ENCODE measurements around the gene CABS1.

CABS1 gene

GRCh38 chr4:70334681-70335080 is at the start of gene CABS1:
Gene CABS1 (plus strand): TSS chr4:70334981. CDS start chr4:70335040, 59 bp downstream.
- DNase-seq, result no peak

GRCh38 chr4:70288651-70289050 is 46.1 kb upstream of the CABS1 start:
- DNase-seq, result no peak

GRCh38 chr4:70291341-70291740 is 43.4 kb upstream of the CABS1 start:
- DNase-seq, result no peak

GRCh38 chr4:70297576-70297975 is 37.2 kb upstream of the CABS1 start:
- DNase-seq, result no peak

- DNase-seq, result no peak
These were observed 36.7 kb upstream of the CABS1 start for GRCh38 chr4:70298051-70298450.

- DNase-seq, result no peak
These were observed 35.1 kb upstream of the CABS1 start for GRCh38 chr4:70299643-70300042.

GRCh38 chr4:70300215-70300614 is 34.6 kb upstream of the CABS1 start:
- no peak for DNase-seq

- no peak for DNase-seq
These were observed 31.7 kb upstream of the CABS1 start for GRCh38 chr4:70303090-70303489.

- DNase-seq, result no peak
These were observed 29.2 kb upstream of the CABS1 start for GRCh38 chr4:70305601-70306000.

- no peak for DNase-seq
These were observed 28.7 kb upstream of the CABS1 start for GRCh38 chr4:70306076-70306475.

GRCh38 chr4:70313736-70314135 is 21.0 kb upstream of the CABS1 start:
- no peak for DNase-seq

GRCh38 chr4:70315928-70316327 is 18.9 kb upstream of the CABS1 start:
- DNase-seq, result no peak

GRCh38 chr4:70326052-70326451 is 8.7 kb upstream of the CABS1 start:
- DNase-seq, result no peak

- DNase-seq, result no peak
These were observed 1.3 kb downstream of the CABS1 start for GRCh38 chr4:70336043-70336442.

GRCh38 chr4:70337886-70338420 is 3.2 kb downstream of the CABS1 start:
- no peak for DNase-seq

- DNase-seq, result no peak
These were observed 21.4 kb downstream of the CABS1 start for GRCh38 chr4:70356185-70356584.

- DNase-seq, result no peak
These were observed 24.4 kb downstream of the CABS1 start for GRCh38 chr4:70359115-70359661.

GRCh38 chr4:70360460-70360859 is 25.7 kb downstream of the CABS1 start, which contains the start of gene SMR3A:
Gene SMR3A (plus strand): TSS chr4:70360760. CDS start chr4:70362116, 1,356 bp downstream.
- DNase-seq, result no peak

GRCh38 chr4:70364002-70364401 is 29.2 kb downstream of the CABS1 start:
- no peak for DNase-seq

- no peak for DNase-seq
These were observed 30.7 kb downstream of the CABS1 start for GRCh38 chr4:70365479-70365878.

GRCh38 chr4:70367813-70368212 is 33.0 kb downstream of the CABS1 start:
- no peak for DNase-seq

GRCh38 chr4:70371987-70372386 is 37.2 kb downstream of the CABS1 start:
- DNase-seq, result no peak

GRCh38 chr4:70372760-70373159 is 38.0 kb downstream of the CABS1 start:
- no peak for DNase-seq

GRCh38 chr4:70380578-70380977 is 45.8 kb downstream of the CABS1 start:
- no peak for DNase-seq

- no peak for DNase-seq
These were observed 48.0 kb downstream of the CABS1 start, which contains the start of gene SMR3B for GRCh38 chr4:70382691-70383181. Gene SMR3B (plus strand): TSS chr4:70383131. CDS start chr4:70384511, 1,380 bp downstream.
